Activated CD8-positive, alpha-beta memory T cell treated with anti-CD3 and anti-CD28 coated beads, Interleukin-2, amount 50 U/mL, for 24 hours (primary cell): ENCODE measurements around the gene HOXA5.

Source experiments
- DNase-seq: peaks from one replicate; pipeline ENCODE4 v3.0.0-alpha.2; 2020; ENCODE audit errors: extremely low read depth

Gene HOXA5

DNA sequence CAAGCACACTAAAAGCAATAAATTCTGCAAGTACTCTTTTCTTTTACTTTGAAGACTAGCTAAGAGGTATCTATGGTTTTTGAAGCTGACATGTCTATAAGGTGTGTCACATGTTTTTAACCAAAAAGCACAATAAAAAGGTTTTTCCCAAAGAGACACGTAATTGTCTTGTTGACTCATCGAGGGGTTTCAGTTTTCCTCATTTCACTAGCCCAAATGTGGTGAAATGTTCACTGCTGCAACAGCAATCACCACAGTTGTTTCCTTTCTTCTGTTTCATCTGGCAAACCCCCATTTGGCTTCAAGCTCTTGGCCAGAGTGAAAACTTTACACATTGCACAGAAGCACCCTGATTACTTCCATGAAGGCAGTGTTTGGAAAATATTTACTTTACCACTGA, 9.1 kb downstream of the HOXA5 start:
- no peak for DNase-seq

DNA sequence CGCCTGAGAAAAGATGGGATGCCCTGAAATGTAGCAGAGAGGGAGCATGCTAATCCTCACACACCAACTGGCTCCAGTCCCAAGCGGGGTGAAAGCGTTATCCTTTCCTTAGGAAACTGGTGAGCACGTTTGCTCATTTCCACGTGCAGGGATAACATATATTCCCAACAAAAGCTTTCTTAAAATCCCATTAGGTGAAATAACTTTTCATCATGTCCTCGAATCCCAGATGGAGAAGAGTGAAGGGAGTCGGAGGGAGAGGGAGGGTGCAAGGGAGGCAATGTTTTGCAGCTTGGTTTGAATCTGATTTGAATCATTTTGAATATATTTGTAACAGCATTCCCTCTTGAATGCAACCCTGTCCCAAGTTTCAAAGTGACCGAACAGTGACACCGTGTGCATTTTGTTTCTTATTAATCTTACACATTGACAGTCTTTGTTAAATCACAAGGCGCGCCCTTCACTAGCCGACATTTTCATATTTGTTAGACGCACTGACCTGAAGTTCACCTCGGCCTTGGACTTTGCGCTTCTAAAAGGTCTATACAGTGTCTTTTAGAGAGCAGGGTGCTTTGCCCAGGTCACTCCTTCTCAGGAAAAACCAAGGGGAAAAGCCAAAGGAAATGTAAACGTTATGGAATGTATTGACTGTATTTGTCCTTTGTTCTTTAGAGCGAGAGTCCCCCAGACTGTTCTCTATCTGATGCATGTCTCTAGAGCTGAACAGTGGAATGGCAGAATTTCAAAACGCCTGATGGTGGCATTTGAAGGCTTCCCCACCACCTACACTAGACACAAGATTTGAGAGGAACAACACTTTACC, 9.9 kb downstream of the HOXA5 start:
- no peak for DNase-seq

DNA sequence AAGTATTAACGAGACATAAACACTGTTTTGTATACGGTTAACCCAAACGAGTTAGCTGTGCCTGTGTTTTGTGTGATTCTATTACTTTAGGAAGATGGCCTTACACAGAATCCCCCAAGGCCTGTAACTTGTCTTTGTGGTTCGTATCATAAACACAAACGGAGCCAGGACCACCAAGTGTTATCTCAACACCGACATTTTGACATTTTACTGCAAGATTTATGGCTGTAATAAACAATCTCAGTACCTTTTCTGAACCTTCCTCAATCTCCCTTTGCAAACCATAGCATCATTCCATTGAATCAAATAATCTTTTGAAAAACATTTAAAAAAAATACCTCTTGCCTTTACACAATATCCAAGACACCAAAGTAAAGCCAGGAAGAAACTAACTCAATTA, 10.5 kb downstream of the HOXA5 start:
- no peak for DNase-seq

- no peak for DNase-seq
Measured at GRCh38 chr7:27132214-27132613, 11.3 kb downstream of the HOXA5 start.

DNA sequence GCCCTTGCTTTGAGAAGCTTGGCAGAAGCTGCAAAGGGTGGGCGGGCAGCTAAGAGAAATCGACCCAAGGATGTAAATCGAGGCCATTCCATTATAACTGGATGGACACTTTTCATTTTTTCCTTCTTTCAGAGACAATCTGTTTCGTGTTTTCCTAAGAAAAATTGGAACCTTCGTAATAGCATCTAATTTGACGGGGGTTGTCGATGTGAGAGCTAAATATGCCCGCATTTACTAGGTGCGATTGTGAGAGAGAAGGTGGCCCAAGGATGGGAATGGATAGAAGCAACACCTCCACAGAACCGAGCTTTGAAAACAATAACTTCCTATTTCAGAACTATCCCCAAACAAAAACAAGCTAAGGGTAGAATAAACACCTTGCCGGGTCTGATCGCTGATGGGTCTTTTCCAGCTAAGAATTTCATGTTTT, 12.1 kb downstream of the HOXA5 start:
- DNase-seq: no peak

- DNase-seq: peak; percentile 43
Measured at GRCh38 chr7:27130540-27131389, 12.7 kb downstream of the HOXA5 start, which contains the start of gene HOXA4. Gene HOXA4, minus strand, starts transcription at chr7:27130757. Its CDS starts 24 bp downstream, at chr7:27130733.

- DNase-seq: no peak
Measured at GRCh38 chr7:27129729-27130539, 13.5 kb downstream of the HOXA5 start.

- no peak for DNase-seq
Measured at GRCh38 chr7:27128776-27129728, 14.4 kb downstream of the HOXA5 start.

GRCh38 chr7:27128034-27128433, 15.4 kb downstream of the HOXA5 start:
- DNase-seq: no peak

GRCh38 chr7:27126596-27127327, 16.7 kb downstream of the HOXA5 start:
- no peak for DNase-seq

- no peak for DNase-seq
Measured at GRCh38 chr7:27125986-27126394, 17.5 kb downstream of the HOXA5 start.

DNA sequence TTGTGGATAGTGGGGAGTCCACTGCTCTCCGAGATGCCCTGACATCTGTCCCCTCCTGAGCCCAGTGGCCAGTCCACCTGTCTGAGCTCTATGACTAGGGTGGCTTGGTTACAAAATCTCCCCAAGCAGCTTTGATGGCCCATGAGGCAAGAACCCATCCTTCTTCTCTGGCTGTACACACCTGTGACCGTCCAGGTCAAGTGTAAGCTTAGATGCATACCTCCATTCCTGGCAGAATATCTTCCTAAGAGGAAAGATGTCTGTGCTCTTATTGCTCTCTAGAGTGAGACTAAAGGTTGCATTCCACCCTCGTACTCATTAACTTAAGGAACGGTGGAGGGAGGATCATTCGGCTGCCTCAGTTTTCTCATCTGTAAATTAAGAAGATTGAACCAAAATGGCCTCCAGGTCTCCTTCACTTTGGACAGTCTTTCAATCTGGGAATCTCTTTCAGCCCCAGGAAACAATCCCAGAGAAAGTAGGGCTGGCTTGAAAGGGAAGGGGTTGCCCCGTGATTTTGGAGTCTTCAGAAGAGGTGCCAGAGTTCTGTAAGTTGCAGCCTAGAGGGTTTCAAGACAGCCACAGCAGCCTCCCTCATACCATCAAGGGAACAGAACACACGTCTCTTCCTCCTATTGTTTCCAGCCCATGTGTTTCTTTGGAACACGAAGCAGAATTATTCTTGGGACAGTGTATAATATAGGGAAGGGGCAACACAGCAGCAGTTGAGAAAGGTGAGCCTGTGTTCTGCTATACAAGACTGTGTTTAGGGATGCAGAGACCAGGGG, 18.4 kb downstream of the HOXA5 start:
- DNase-seq: no peak

GRCh38 chr7:27124096-27124901, 19.2 kb downstream of the HOXA5 start:
- DNase-seq: no peak

DNA sequence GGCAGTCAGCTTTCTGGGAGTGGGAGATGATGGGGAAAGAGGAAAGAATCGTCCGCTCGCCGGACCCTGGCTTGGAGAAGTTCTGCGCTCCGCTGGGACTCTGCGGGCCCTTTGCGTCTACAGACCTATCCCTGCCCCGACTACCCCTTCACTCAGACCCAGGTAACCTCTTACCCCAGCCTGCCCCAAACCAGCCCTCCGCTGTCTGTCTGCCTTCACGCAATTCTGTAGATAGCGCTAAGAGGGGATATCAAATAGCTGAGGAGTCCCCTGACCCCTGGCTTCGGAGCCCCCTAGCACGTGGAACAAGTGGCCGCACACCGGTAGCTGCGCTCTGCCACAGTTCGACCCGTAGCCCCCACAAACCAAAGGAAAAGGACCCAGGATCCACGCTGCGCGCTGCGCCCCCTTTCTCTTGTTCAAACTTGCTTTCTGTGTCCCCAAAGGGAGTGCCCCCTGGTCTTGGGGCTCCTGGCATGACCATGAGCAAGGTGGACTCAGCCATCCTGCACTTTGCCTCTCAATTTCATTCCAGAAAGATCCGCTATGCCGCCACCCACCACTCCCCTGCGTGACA, 19.9 kb downstream of the HOXA5 start:
- no peak for DNase-seq

- DNase-seq: no peak
Measured at GRCh38 chr7:27123007-27123476, 20.4 kb downstream of the HOXA5 start.

DNA sequence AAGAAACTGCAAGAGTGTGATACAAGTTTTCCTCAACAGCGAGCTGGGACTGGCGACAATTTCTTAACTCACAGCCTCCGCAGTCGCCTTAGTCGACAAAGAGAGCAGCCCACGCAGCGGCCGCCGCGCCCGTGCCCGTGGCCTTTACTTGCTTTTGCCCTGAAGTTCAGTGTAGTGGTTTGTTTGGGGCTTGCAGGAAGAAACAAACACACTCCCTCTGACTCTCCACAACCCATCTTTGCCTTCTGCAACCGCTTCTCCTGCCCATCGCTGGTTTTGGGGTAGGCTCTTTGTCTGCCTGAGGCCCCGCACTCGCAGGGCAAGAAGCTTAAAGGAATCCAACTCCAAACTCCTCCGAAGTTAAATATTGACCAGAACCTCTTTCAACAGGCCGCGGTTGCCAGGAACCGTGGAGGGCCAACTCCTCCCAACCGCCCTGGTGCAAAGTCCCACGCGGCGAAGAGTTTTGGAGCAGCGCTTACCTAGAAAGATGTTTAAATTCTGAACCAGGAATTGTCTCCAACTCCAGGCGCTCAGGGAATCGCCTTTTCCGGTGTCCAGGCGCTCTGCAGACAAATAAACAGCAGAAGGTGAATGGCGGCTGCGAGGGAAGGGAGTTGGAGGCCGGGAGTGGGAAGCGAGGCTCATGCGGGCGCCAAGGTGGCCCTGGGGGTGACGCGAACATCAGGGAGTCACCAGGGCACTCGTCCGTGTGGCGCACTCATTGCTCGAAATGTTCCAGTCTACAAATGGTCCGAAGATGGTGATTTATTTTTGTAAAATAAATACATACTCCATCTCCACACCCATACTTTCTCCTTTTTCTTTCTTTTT, 21.2 kb downstream of the HOXA5 start:
- DNase-seq: no peak

DNA sequence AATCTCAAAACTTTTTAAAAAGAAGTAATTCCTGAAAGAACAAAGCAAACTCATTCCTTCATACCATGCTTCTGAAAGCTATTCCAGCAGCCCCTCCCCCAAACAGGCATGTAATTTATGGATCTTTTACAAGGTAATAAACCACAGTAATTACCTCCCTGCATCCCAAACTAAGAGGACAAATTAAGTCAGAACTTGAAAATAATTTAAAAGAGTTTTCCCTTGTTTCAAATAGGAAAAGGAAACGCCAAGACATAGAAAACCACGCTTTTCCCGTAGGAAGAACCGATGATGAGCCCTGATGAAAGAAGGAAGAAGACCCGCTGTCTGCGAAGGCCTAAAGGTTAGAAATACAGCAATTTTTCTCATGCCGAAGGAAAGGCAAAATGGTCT, 21.8 kb downstream of the HOXA5 start:
- no peak for DNase-seq
